Pons (tissue), 1 donor: Measurements from ENCODE around the gene ZFYVE27.

Source experiments
- DNase-seq: peaks from one replicate; pipeline ENCODE4 v3.0.0-alpha.2; 2016; ENCODE audit warnings: low spot score

ZFYVE27 gene

GRCh38 chr10:97744405-97745035 lies 7.6 kb downstream of the ZFYVE27 start:
- no peak for DNase-seq

- no peak for DNase-seq
Observed at GRCh38 chr10:97747573-97747972, 10.6 kb downstream of the ZFYVE27 start.

- no peak for DNase-seq
Observed at GRCh38 chr10:97748116-97748515, 11.2 kb downstream of the ZFYVE27 start.

GRCh38 chr10:97752956-97753355 lies 16.0 kb downstream of the ZFYVE27 start:
- no peak for DNase-seq

- DNase-seq = no peak
Observed at GRCh38 chr10:97754726-97755125, 17.8 kb downstream of the ZFYVE27 start.

- no peak for DNase-seq
Observed at GRCh38 chr10:97755718-97756117, 18.8 kb downstream of the ZFYVE27 start.

GRCh38 chr10:97757471-97757870 lies 20.5 kb downstream of the ZFYVE27 start:
- DNase-seq = no peak

GRCh38 chr10:97759158-97759887 lies 22.4 kb downstream of the ZFYVE27 start:
- peak; percentile 68 for DNase-seq

- peak; percentile 13 for DNase-seq
Observed at GRCh38 chr10:97759946-97760345, 23.0 kb downstream of the ZFYVE27 start.

- DNase-seq = no peak
Observed at GRCh38 chr10:97760461-97761257, 23.7 kb downstream of the ZFYVE27 start.

- DNase-seq = no peak
Observed at GRCh38 chr10:97761331-97761865, 24.5 kb downstream of the ZFYVE27 start.

GRCh38 chr10:97762056-97762455 lies 25.1 kb downstream of the ZFYVE27 start:
- DNase-seq = no peak

GRCh38 chr10:97762816-97763215 lies 25.9 kb downstream of the ZFYVE27 start:
- no peak for DNase-seq

- DNase-seq = no peak
Observed at GRCh38 chr10:97763411-97763810, 26.5 kb downstream of the ZFYVE27 start.

- no peak for DNase-seq
Observed at GRCh38 chr10:97763947-97764346, 27.0 kb downstream of the ZFYVE27 start.

GRCh38 chr10:97764519-97764931 lies 27.6 kb downstream of the ZFYVE27 start:
- no peak for DNase-seq

- no peak for DNase-seq
Observed at GRCh38 chr10:97765201-97765600, 28.3 kb downstream of the ZFYVE27 start.

- DNase-seq = no peak
Observed at GRCh38 chr10:97766106-97766810, 29.3 kb downstream of the ZFYVE27 start.

- DNase-seq = no peak
Observed at GRCh38 chr10:97766996-97767924, 30.3 kb downstream of the ZFYVE27 start.
